GM18508 (cell line): ENCODE data around the gene DTD2.

Experiments used
- ATAC-seq: cut with Tn5 transposase; IDR thresholded peaks from one replicate; pipeline ENCODE4 v1.9.1; 2021; ENCODE audit warnings: moderate number of reproducible peaks; ENCODE audit not compliant: insufficient read depth, unreplicated experiment

DTD2 gene

GRCh38 chr14:31410048-31410650, 47.2 kb downstream of the DTD2 start:
- no peak for ATAC-seq

- no peak for ATAC-seq
Measured at GRCh38 chr14:31408421-31408820, 48.9 kb downstream of the DTD2 start.

DNA sequence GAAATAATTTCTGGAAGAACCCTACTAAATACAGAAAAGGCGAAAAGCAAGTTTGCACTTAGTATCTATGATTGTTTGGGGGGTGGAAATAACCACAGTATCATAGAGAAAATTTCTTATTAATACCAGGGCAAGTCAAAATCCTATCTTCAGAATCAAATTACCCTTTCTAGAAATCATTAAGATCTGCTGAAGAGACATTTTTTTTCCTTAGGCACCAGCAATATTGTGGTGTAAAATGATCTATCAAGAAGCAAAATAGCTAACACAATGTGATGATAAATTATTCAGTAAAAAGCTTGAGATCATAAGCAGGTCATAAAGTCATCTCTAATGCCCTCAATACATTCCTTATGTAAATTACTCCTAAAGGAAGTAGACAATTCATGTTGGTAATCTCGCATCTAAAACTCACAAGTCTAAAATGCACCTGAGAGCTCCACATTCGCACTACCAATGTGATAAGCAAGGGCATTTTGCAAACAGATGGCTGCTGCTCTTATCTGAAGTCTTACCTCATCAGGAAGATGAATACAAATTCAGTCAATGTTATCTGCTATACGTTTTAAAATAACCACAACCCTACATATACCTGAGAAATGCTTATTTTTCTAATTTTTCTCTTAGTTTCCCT, 51.6 kb downstream of the DTD2 start:
- ATAC-seq, result no peak

GRCh38 chr14:31405106-31405505, 52.2 kb downstream of the DTD2 start:
- ATAC-seq, result no peak

GRCh38 chr14:31403707-31404106, 53.6 kb downstream of the DTD2 start:
- ATAC-seq, result no peak

GRCh38 chr14:31402764-31403439, 54.4 kb downstream of the DTD2 start:
- no peak for ATAC-seq

- no peak for ATAC-seq
Measured at GRCh38 chr14:31401369-31401932, 55.9 kb downstream of the DTD2 start.

GRCh38 chr14:31400031-31400638, 57.2 kb downstream of the DTD2 start:
- ATAC-seq, result no peak
